GM18511 (cell line): ENCODE results near the gene ACO2.
"Not testable (repeated sequence)": the region's sequence is repeated elsewhere in the genome, so short reads cannot be mapped to it uniquely, and the experiment has no call there.

Source experiments
- ATAC-seq: cut with Tn5 transposase; IDR thresholded peaks from one replicate; pipeline ENCODE4 v1.9.1; 2021; ENCODE audit warnings: mild to moderate bottlenecking, moderate library complexity; ENCODE audit not compliant: unreplicated experiment

The ACO2 gene

GRCh38 chr22:41447435-41448188 lies 21.3 kb upstream of the ACO2 start:
- no peak for ATAC-seq

DNA sequence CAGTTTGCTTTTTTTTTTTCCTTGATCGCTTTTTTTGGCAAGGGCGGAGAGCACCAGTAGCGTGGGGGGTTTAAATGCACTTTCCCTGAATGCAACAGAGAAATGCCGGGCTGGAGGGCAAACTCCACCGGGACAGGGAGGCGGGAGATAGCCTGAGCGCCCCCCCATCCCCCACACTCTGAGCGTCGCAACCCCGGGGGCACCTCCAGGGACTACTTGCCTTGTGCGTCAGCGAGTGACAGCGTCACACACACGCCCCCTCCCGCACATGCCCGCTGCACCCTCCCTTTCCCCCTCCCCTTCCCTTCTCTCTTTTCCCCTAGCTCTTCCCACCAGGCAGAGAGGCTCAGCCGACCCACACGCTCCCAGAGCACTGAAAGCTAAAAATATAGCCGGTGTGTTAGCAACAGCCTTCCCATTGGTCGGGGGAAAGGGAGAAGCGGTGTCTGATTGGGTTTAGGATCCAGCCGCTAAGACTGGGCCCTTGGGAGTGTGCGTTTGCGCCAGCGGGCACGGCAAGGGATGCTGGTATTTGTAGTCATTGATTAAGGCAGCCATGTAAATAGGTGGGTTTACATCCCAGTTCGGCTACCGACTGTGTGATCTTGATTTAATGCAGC lies 20.6 kb upstream of the ACO2 start:
- peak; percentile 46 for ATAC-seq

DNA sequence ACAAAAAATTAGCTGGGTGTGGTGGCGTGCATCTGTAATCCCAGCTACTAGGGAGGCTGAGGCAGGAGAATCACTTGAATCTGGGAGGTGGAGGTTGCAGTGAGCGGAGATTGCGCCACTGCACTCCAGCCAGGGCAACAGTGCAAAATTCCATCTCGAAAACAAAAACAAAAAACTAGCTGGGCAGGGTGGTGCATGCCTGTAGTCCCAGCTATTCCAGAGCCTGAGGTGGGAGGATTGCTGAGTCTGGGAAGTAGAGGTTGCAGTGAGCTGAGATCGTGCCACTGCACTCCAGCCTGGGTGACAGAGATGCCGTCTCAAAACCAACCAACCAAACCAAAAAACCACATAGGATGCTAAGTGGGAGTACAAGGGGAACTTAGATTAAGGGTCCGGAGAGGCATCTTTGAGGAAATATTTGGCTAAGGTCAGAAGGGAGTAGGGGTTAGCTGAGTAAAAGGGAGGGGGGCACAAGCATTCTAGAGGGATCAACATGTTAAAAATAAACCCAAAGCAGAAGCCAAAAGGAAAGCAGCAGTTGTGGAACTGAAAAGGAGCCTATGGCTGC lies 10.7 kb upstream of the ACO2 start:
- no peak for ATAC-seq

- no peak for ATAC-seq
Measured at GRCh38 chr22:41459431-41459830, 9.5 kb upstream of the ACO2 start.

GRCh38 chr22:41460071-41460470 lies 8.8 kb upstream of the ACO2 start:
- not testable (repeated sequence) for ATAC-seq

- no peak for ATAC-seq
Measured at GRCh38 chr22:41461901-41462300, 7.0 kb upstream of the ACO2 start.

GRCh38 chr22:41469218-41469851 lies 418 bp downstream of the ACO2 start:
- ATAC-seq: peak; percentile 30

DNA sequence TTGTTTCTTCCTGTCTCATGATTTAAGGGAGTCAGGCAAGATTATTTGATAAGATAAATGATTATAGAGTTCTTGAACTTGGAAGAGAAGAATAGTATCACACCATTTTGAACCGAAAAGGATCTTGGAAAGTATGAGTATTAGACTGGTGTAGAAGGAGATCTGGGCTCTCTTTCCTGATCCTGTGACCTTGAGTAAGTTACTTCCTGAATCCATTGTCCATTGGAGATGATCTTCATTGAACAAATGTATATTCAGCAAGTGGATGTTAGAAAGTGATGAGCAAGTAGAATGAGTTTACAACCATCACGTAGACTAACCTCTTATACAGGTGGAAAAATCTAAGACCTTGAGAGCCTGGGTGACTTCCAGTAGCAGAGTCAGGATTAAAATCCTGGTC lies 2.0 kb downstream of the ACO2 start:
- no peak for ATAC-seq

DNA sequence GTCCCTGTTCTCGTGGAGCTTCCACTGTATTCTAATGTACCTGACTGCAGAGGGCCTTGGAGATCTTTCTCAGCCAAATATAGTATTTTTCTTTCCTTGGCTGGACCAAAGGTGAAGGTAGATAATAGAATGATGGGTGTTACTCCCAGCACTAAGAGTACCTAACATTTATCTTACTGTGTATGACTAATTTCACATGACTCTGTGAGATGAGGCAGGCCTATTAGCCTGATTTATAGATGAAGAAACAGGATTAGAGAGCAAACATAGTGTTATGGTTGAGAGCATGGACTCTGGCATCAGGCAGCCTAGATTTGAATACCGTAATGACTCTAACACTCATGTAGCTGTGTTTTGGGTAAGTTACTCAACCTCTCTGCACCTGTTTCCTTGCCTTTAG lies 2.7 kb downstream of the ACO2 start:
- no peak for ATAC-seq

DNA sequence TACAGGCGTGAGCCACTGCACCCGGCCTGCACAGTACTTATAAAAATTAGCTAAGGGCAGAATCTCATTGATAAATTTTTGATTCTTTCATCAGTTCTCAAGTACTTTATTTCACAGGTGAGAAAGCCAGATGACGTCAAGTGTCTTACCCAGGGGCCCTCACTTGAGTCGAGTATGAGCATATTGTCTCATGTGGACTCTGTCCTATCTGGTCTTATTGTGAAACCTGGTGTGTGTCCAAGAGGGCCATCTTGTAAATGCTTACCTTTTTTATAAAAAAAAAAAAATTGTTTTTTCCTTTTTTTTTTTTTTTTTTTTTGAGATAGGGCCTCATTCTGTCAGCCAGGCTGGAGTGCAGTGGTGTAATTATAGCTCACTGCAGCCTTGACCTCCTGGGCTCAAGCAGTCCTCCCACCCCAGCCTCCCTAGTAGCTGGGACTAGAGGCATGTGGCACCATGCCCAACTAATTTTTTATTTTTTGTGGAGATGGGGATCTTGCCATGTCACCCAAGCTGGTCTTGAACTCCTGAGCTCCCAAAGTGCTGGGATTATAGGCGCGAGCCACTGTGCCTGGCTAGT lies 6.0 kb downstream of the ACO2 start:
- no peak for ATAC-seq

DNA sequence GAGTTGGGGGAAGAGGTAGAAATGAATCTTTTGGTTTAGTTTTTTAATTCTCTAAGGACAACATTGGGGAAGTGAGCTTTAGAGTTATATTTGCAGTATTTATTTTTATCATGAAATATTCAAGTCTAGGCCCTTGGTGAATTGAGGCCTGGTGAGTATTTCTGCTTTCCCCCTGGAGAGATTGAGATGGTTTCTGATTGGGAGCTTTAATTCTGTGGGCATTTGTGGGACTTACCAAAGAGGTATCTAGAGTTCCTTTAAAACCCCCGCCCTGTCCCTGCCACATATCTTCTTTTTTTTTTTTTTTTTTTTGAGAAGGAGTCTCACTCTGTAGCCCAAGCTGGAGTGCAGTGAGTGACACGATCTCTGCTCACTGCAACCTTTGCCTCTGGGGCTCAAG lies 9.6 kb downstream of the ACO2 start:
- ATAC-seq: no peak

DNA sequence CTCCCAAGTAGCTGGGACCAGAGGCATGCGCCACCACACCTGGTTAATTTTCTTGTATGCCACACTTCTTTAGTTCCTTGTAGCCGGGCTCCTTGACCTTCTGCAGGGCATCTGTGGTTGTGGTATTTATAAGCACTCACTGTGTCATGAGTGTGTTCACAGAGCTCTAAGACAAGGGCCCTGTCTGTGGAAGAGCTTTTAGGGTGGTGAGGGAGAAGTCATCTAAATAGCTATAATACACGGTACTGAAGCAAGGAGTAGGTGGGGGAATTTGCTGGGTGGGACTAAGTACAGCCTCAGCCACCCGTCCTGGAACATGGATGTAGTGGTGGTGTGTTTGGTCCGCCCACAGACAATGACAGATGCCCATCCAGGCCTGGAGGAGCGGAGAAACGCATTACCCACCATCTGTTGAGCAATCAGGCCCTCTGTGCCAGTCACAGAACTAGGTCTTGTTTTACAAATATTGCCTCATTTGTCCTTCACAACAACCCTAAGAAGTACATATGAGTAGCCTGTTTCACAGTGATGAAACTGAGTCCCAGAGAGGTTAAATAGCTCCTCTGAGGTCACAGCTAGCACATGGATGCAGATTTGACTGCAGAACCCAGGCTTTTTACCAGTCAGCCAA lies 10.1 kb downstream of the ACO2 start:
- no peak for ATAC-seq

GRCh38 chr22:41479671-41480396 lies 10.9 kb downstream of the ACO2 start:
- ATAC-seq: no peak

DNA sequence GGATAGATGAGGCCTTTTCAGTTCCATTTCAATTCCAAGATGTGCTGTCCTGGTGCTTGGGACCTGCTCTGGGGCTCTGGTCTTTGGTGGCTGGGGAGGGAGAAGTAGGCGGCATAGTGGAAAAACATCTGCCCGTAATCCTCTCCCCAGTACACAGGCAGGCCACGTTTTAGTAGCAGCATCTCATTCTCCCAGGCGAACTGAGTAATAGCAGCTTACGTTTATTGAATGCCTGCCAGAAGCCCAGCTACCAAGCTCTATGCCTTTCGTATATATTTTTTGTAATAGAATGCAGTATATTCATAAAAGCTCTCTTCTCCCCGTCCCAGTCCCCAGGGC lies 11.4 kb downstream of the ACO2 start:
- no peak for ATAC-seq

DNA sequence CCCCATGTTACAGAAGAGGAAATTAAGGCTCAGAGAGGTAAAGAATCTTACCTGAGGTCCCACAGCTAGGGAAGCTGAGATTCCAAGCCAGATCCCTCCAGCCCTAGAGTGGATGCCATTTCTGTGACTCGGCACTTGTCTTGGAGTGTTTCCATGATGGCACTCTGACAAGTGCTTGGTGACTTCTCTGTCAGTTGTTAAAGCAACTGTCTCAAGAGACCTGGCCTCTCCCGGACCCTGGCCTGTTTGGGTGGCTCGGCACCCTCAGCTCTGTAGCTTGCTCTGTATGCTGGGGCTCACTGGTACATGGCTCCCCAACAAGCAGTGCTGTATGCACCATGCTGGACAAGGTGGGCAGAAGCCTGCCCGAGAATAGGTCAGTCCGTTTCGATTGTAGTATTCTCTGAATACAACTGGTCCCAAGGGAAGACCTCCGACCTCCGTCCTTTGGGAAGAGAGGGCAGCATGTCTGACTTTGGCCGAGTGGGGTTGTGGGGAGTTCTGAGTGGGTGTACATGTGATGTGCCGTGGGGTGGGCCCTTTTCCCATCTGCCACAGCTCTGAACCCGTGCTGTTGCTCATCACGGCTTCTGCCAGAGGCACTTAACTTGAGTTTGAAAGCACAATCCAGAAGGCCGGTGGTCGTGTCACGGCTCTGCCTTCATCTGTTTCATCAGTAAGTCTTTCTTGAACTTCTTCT lies 12.4 kb downstream of the ACO2 start:
- ATAC-seq: no peak

DNA sequence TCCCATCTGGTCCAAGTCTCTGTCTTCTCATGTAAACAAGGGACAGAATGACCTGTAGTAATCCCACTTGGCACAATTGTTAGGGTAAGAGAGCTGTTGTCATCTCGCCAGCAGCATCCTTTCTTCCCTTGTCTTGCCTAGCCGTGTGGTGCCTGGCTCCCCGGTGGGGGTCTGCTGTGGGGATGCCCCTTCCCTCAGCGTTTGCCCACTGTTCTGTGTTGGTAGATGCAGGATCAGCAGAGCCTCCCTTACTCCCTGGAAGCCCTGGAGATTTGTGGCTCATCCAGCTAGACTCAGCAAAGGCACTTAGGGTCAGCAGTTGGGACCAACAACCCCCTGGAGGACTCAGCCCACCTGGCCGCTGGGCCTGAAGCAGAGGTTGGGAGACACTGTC lies 13.0 kb downstream of the ACO2 start:
- ATAC-seq: no peak

- no peak for ATAC-seq
Measured at GRCh38 chr22:41482319-41482935, 13.5 kb downstream of the ACO2 start.

DNA sequence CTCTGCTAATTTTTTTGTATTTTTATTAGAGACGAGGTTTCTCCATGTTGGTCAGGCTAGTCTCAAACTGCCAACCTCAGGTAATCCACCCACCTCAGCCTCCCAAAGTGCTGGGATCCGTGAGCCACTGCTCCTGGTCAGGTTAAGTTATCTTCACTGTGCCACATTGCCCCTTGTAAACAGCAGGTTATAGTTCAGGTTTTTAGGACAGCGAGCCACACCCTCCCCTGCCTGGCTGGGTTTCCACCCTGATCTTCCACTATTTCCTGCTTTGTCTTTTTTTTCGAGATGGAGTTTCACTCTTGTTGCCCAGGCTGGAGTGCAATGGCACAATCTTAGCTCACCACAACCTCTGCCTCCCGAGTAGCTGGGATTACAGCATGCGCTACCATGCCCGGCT lies 16.1 kb downstream of the ACO2 start:
- ATAC-seq: no peak
